A549 (cell line): ENCODE results near the gene DSG3. TPM values are rescaled to one million over a fixed set of nuclear protein-coding genes. Genes with fewer than 3 reads are reported as not detected.

Experiments
- ATAC-seq, 2 experiments: fragments of 200-7000 bp in 1 of 2; fragments of >200 bp in 1 of 2; cut with Nextera tagmentation in 1 of 2; cut with Tn5 transposase in 1 of 2; 3 replicates each; pipeline versions ENCODE4 v1.8.0 to v1.9.1; 2018 to 2020; ENCODE audit warnings: mild to moderate bottlenecking in 1 of 2, moderate library complexity in 1 of 2
- CTCF ChIA-PET: fragments of 300-600 bp; sonication (Branson Sonifier 250); formaldehyde crosslinking; extraction: SDS; loops from one replicate; lab custom pipeline; 2021; ENCODE audit warnings: antibody characterized with exemption, inconsistent platforms; lab: Yijun Ruan, JAX
- POLR2A ChIA-PET: fragments of 350-600 bp; formaldehyde crosslinking; extraction: SDS; loops from one replicate; lab custom pipeline; 2021; ENCODE audit warnings: antibody characterized with exemption, inconsistent platforms; lab: Yijun Ruan, JAX
- DNase-seq, 2 experiments: peaks; one replicate each; pipeline versions ENCODE4 v3.0.0 to v3.0.0-alpha.2; 2011 to 2016; ENCODE audit warnings: low read depth in 1 of 2, low spot score in 1 of 2
- FAIRE-seq: peaks from 2 replicates; lab custom pipeline; 2011; peaks lifted over from hg19 to GRCh38; lab: Jason Lieb, UNC
- H3K27ac ChIP-seq, 2 experiments: fragments of >200 bp; sonication (Bioruptor Twin); formaldehyde crosslinking; 3 replicates each; pipeline ENCODE4 v1.5.1; 2016 to 2017
- H3K4me1 ChIP-seq: fragments of >200 bp; sonication (Bioruptor Twin); formaldehyde crosslinking; 3 replicates; pipeline ENCODE4 v1.6.1; 2016
- H3K4me2 ChIP-seq: fragments of >200 bp; sonication (Bioruptor Twin); formaldehyde crosslinking; 3 replicates; pipeline ENCODE4 v1.6.1; 2016
- H3K4me3 ChIP-seq: fragments of >200 bp; sonication (Bioruptor Twin); formaldehyde crosslinking; 3 replicates; pipeline ENCODE4 v1.5.1; 2016
- H3K9me3 ChIP-seq: fragments of >200 bp; sonication (Bioruptor Twin); formaldehyde crosslinking; 3 replicates; pipeline ENCODE4 v1.6.1; 2016
- BHLHE40 ChIP-seq: IDR thresholded peaks from 2 replicates; pipeline ENCODE4 v1.6.1; 2012; ENCODE audit warnings: low read depth, low read length, inconsistent platforms
- CBX2 ChIP-seq: fragments of 200-600 bp; sonication (generic); IDR thresholded peaks from 2 replicates; pipeline ENCODE4 v1.6.1; 2016; ENCODE audit warnings: low read depth, mild to moderate bottlenecking, borderline replicate concordance
- CBX8 ChIP-seq: fragments of 200-600 bp; sonication (generic); IDR thresholded peaks from 2 replicates; pipeline ENCODE4 v1.6.1; 2016
- CHD2 ChIP-seq: fragments of 150-350 bp; IDR thresholded peaks from 2 replicates; pipeline ENCODE4 v1.6.1; 2014; ENCODE audit warnings: low read length; ENCODE audit not compliant: partially characterized antibody
- CTCF ChIP-seq: fragments of >200 bp; sonication (Bioruptor Twin); formaldehyde crosslinking; IDR thresholded peaks from 3 replicates; pipeline ENCODE4 v1.5.1; 2016
- EHMT2 ChIP-seq: fragments of 200-600 bp; sonication (generic); IDR thresholded peaks from 2 replicates; pipeline ENCODE4 v1.6.1; 2016; ENCODE audit warnings: antibody characterized with exemption, low read depth, mild to moderate bottlenecking, moderate library complexity
- FOSL2 ChIP-seq, 2 experiments: fragments of 450-650 bp in 1 of 2; fragments of >200 bp in 1 of 2; sonication (Bioruptor Twin) in 1 of 2; formaldehyde crosslinking; IDR thresholded peaks; 2 replicates each; pipeline versions ENCODE4 v1.5.0 to v1.6.1; 2016 to 2020; ENCODE audit warnings: mild to moderate bottlenecking in 1 of 2, moderate library complexity in 1 of 2
- HEYL ChIP-seq: fragments of 250-450 bp; sonication (Bioruptor Pico); IDR thresholded peaks from 2 replicates; pipeline ENCODE4 v1.8.0; 2021; ENCODE audit warnings: mild to moderate bottlenecking, moderate library complexity
- HOXB13 ChIP-seq: fragments of 250-450 bp; sonication (Bioruptor Pico); IDR thresholded peaks from 2 replicates; pipeline ENCODE4 v1.5.0; 2020; ENCODE audit warnings: low read depth, mild to moderate bottlenecking, moderate library complexity
- HOXB5 ChIP-seq: fragments of 250-450 bp; sonication (Bioruptor Pico); IDR thresholded peaks from 2 replicates; pipeline ENCODE4 v1.5.0; 2020; ENCODE audit warnings: mild to moderate bottlenecking, moderate library complexity
- JUN ChIP-seq, 2 experiments: fragments of >200 bp; sonication (Bioruptor Twin); formaldehyde crosslinking; IDR thresholded peaks; 2 replicates in 1 of 2; 3 replicates in 1 of 2; pipeline ENCODE4 v1.6.1; 2016 to 2017
- JUNB ChIP-seq: fragments of >200 bp; sonication (Bioruptor Twin); formaldehyde crosslinking; IDR thresholded peaks from 2 replicates; pipeline ENCODE4 v1.6.1; 2016
- MAFK ChIP-seq: fragments of 450-650 bp; IDR thresholded peaks from 2 replicates; pipeline ENCODE4 v1.6.1; 2014; ENCODE audit not compliant: partially characterized antibody
- NPAS2 ChIP-seq: fragments of 250-450 bp; sonication (Bioruptor Pico); IDR thresholded peaks from 2 replicates; pipeline ENCODE4 v1.8.0; 2022; ENCODE audit warnings: mild to moderate bottlenecking, moderate library complexity, borderline replicate concordance
- RAD21 ChIP-seq, 2 experiments: fragments of >200 bp in 1 of 2; sonication (Bioruptor Twin) in 1 of 2; formaldehyde crosslinking in 1 of 2; IDR thresholded peaks in 1 of 2; conservative IDR thresholded peaks in 1 of 2; 2 replicates in 1 of 2; 3 replicates in 1 of 2; pipeline ENCODE4 v1.6.1; 2012 to 2018; ENCODE audit warnings: inconsistent platforms in 1 of 2
- RNF2 ChIP-seq: fragments of 200-600 bp; sonication (generic); IDR thresholded peaks from 2 replicates; pipeline ENCODE4 v1.6.1; 2016; ENCODE audit warnings: low read depth, mild to moderate bottlenecking, antibody characterized with exemption, moderate library complexity, borderline replicate concordance
- SMC3 ChIP-seq: fragments of >200 bp; sonication (Bioruptor Twin); formaldehyde crosslinking; IDR thresholded peaks from 3 replicates; pipeline ENCODE4 v1.6.1; 2018; ENCODE audit warnings: inconsistent platforms
- TFCP2L1 ChIP-seq: fragments of 250-450 bp; sonication (Bioruptor Pico); IDR thresholded peaks from 2 replicates; pipeline ENCODE4 v1.5.0; 2021; ENCODE audit warnings: mild to moderate bottlenecking
- TP53 ChIP-seq: fragments of 250-450 bp; sonication (Bioruptor Pico); IDR thresholded peaks from 2 replicates; pipeline ENCODE4 v1.5.0; 2021; ENCODE audit warnings: mild to moderate bottlenecking, moderate library complexity
- WGBS: methylation state at CpG from one replicate; pipeline ENCODE4 v1.1.6; 2017; ENCODE audit errors: missing lambda C conversion rate; 5-methylcytosine and 5-hydroxymethylcytosine counted together
- polyA plus RNA-seq, 4 experiments: library from polyadenylated mRNA; depleted of rRNA in 3 of 4; stranded (reverse); fragments of >200 nt; fragmentation: RNase III in 1 of 4; extraction: RNeasy Plus Mini Kit Qiagen cat#74134 plus additional on column Dnase treatment in 1 of 4; gene quantifications; 2 replicates in 3 of 4; 3 replicates in 1 of 4; pipeline ENCODE4 v1.2.3, GENCODE V29; 2011 to 2017
- TF ChIP-seq, protein P1 (sequence below): IDR thresholded peaks from 2 replicates; pipeline ENCODE4 v1.6.1; 2012

DSG3 gene
- polyA plus RNA-seq, 2 of the 4 experiments (the other 2 are of a cell fraction), result 0.01 to 0.03 TPM

DNA sequence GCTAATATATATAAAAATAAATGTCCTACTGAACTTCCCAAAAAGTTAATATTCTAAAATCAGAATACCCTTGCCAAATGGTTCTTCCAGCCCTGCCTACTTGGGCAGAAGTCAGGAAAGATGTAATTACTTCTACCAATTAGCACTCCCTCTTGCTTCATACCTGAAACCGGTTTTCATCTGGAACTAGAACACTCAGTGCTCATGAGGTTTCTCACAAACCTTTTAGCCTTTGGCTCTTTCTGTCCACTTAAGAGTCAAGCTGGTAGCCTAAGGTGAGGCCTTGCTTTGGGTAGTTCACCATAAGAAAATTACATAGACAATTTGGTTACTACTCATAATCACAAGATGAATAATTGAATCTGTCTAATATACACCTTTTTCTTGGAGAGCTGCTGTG, 4.1 kb downstream of the DSG3 start:
- FAIRE-seq (no peak), ATAC-seq (no peak), DNase-seq (no peak)
- H3K9me3 ChIP-seq, result no peaks in the 10 kb centered on the region
- no peak overlapping the region for H3K4me2 ChIP-seq
- CTCF ChIA-PET, result no interaction called here
- no peak overlapping the region for H3K4me3 ChIP-seq
- peak overlapping the region in 1 of 2 experiments; percentile 41; a peak in 1 of 6 replicates for H3K27ac ChIP-seq
- peaks cover 22% of the 10 kb centered on the region for H3K4me1 ChIP-seq
- TF ChIP-seq TP53 (no peak), HOXB13 (CRISPR knock-in tag) (no peak), BHLHE40 (no peak), RAD21 (conservative IDR thresholded peaks at IDR 0.05 in 1 of 2, IDR thresholded peaks at IDR 0.05 in 1 of 2) (no peak), CTCF (no peak), CBX8 (no peak), CBX2 (no peak), TFCP2L1 (no peak), HEYL (CRISPR knock-in tag) (no peak), EHMT2 (no peak), SMC3 (no peak)
- TF ChIP-seq, protein P1, sequence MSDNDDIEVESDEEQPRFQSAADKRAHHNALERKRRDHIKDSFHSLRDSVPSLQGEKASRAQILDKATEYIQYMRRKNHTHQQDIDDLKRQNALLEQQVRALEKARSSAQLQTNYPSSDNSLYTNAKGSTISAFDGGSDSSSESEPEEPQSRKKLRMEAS, result no peak
- WGBS, result 97% methylated on average over 1 of the region's 1 CpG
- POLR2A ChIA-PET, result no interaction called here

- TF ChIP-seq FOSL2 (IDR thresholded peaks at IDR 0.05) (peak; percentile 81; the same call in 1 of the 2 replicates), FOSL2 (CRISPR knock-in tag; IDR thresholded peaks at IDR 0.05) (peak; percentile 86), HOXB5 (CRISPR knock-in tag) (no peak), NPAS2 (CRISPR knock-in tag) (no peak), MAFK (peak; percentile 75), RNF2 (no peak), CHD2 (no peak), CTCF (no peak), JUNB (peak; percentile 70), JUN (IDR thresholded peaks at IDR 0.05) (peak in 1 of 2 experiments; percentile 34; a peak in 1 of 5 replicates), TFCP2L1 (no peak), HOXB13 (CRISPR knock-in tag) (no peak)
- TF ChIP-seq, all 56 proteins: peak for 4
- DNase-seq (peak; percentile 71 to 82), FAIRE-seq (no peak), ATAC-seq (peak; percentile 98 to 100)
- Histone ChIP-seq H3K9me3 (no peaks in the 10 kb centered on the region), H3K4me2 (peak overlapping the region; percentile 45), H3K4me3 (no peak overlapping the region), H3K4me1 (peaks cover 22% of the 10 kb centered on the region), H3K27ac (peak overlapping the region; percentile 56 to 84)
- ChIA-PET POLR2A (no interaction called here), CTCF (interaction anchor here (2.2 kb wide), 1 partner anchor 29 kb away, joined by 6 read pairs; no protein-coding TSS in a partner anchor)
- WGBS, result 24% methylated on average over 3 of the region's 3 CpGs
These were observed 6.6 kb downstream of the DSG3 start for GRCh38 chr18:31454066-31454708.
